CD14-positive monocyte (primary cell): ENCODE measurements around the gene KYNU. TPM values are rescaled to one million over a fixed set of nuclear protein-coding genes. Genes with fewer than 3 reads are reported as not detected.
A peak's percentile ranks its signal among the peaks of the same experiment; 100 is the strongest.

Experiments
- DNase-seq, 3 donors: peaks; one replicate each; pipeline ENCODE4 v3.0.0-alpha.2; 2011 to 2022
- H2AFZ ChIP-seq: 2 replicates; pipeline ENCODE4 v1.6.0; 2012; ENCODE audit warnings: mild to moderate bottlenecking, low read depth, low read length, inconsistent platforms; ENCODE audit not compliant: insufficient read depth, poor library complexity, severe bottlenecking
- H3K27ac ChIP-seq, 2 donors: 1 replicate in 1 of 2; 2 replicates in 1 of 2; pipeline ENCODE4 v1.5.1; 2012 to 2013; ENCODE audit warnings: low read length in 2 of 2, control low read depth in 1 of 2, inconsistent platforms in 1 of 2, low read depth in 1 of 2, mild to moderate bottlenecking in 1 of 2
- H3K27me3 ChIP-seq, 2 donors: one replicate each; pipeline versions ENCODE4 v1.6.0 to v1.6.1; 2011 to 2013; ENCODE audit warnings: low read length in 2 of 2; ENCODE audit not compliant: control insufficient read depth in 2 of 2, insufficient read depth in 2 of 2
- H3K36me3 ChIP-seq, 2 donors: replicated peaks in 1 of 2; 1 replicate in 1 of 2; 2 replicates in 1 of 2; pipeline versions ENCODE4 v1.5.1 to v1.6.1; 2012 to 2013; ENCODE audit warnings: low read length in 2 of 2, control low read depth in 1 of 2, inconsistent platforms in 1 of 2, mild to moderate bottlenecking in 1 of 2; ENCODE audit not compliant: insufficient read depth in 2 of 2, control insufficient read depth in 1 of 2
- H3K4me1 ChIP-seq, 2 donors: 1 replicate in 1 of 2; 2 replicates in 1 of 2; pipeline versions ENCODE4 v1.5.1 to v1.6.1; 2012 to 2013; ENCODE audit warnings: low read length in 2 of 2, control low read depth in 1 of 2, inconsistent platforms in 1 of 2, mild to moderate bottlenecking in 1 of 2, moderate library complexity in 1 of 2; ENCODE audit not compliant: insufficient read depth in 2 of 2, control insufficient read depth in 1 of 2
- H3K4me2 ChIP-seq: replicated peaks from 2 replicates; pipeline ENCODE3; 2012; ENCODE audit warnings: low read length, moderate library complexity, mild to moderate bottlenecking; ENCODE audit not compliant: poor library complexity, severe bottlenecking; ENCODE audit errors: extremely low read depth
- H3K4me3 ChIP-seq, 3 experiments: fragments of 200-600 bp in 1 of 3; sonication (generic) in 1 of 3; replicated peaks in 1 of 3; 1 replicate in 2 of 3; 2 replicates in 1 of 3; pipeline ENCODE4 v1.5.1; 2011 to 2013; ENCODE audit warnings: low read length in 3 of 3, mild to moderate bottlenecking in 3 of 3, control low read depth in 2 of 3, low read depth in 2 of 3, inconsistent platforms in 1 of 3, moderate library complexity in 1 of 3
- H3K79me2 ChIP-seq: 2 replicates; pipeline ENCODE4 v1.6.0; 2012; ENCODE audit warnings: mild to moderate bottlenecking, control low read depth, inconsistent platforms, low read length, moderate library complexity; ENCODE audit not compliant: insufficient read depth
- H3K9ac ChIP-seq: 2 replicates; pipeline ENCODE4 v1.6.0; 2017; ENCODE audit warnings: low read length, mild to moderate bottlenecking; ENCODE audit not compliant: insufficient read depth, poor library complexity, severe bottlenecking
- H3K9me3 ChIP-seq, 2 donors: replicated peaks in 1 of 2; 1 replicate in 1 of 2; 2 replicates in 1 of 2; pipeline versions ENCODE4 v1.5.1 to v1.6.1; 2012 to 2013; ENCODE audit warnings: low read length in 2 of 2, control low read depth in 1 of 2; ENCODE audit not compliant: control insufficient read depth in 1 of 2, insufficient read depth in 1 of 2
- H4K20me1 ChIP-seq: 2 replicates; pipeline ENCODE4 v1.6.0; 2012; ENCODE audit warnings: mild to moderate bottlenecking, low read length, control low read depth, moderate library complexity; ENCODE audit not compliant: insufficient read depth
- H3K27ac Mint-ChIP-seq, 7 donors: one replicate each; pipeline ENCODE4 v1.8.0; 2020; ENCODE audit warnings: mild to moderate bottlenecking in 7 of 7, mixed read lengths in 7 of 7, moderate library complexity in 6 of 7, inconsistent platforms in 2 of 7
- H3K27me3 Mint-ChIP-seq, 3 donors: one replicate each; pipeline ENCODE4 v1.8.0; 2021 to 2022; ENCODE audit warnings: low read depth in 3 of 3, mild to moderate bottlenecking in 3 of 3, mixed read lengths in 3 of 3, moderate library complexity in 3 of 3, inconsistent platforms in 1 of 3
- H3K36me3 Mint-ChIP-seq, 2 donors: one replicate each; pipeline ENCODE4 v1.8.0; 2020; ENCODE audit warnings: mixed read lengths in 2 of 2, inconsistent platforms in 1 of 2, mild to moderate bottlenecking in 1 of 2
- H3K4me1 Mint-ChIP-seq: one replicate; pipeline ENCODE4 v1.8.0; 2020; ENCODE audit warnings: mild to moderate bottlenecking, mixed read lengths
- H3K4me3 Mint-ChIP-seq, 2 donors: one replicate each; pipeline ENCODE4 v1.8.0; 2020; ENCODE audit warnings: mild to moderate bottlenecking in 2 of 2, mixed read lengths in 2 of 2, moderate library complexity in 1 of 2
- H3K9me3 Mint-ChIP-seq, 7 donors: one replicate each; pipeline ENCODE4 v1.8.0; 2020 to 2022; ENCODE audit warnings: mixed read lengths in 7 of 7, mild to moderate bottlenecking in 6 of 7, moderate library complexity in 6 of 7, inconsistent platforms in 2 of 7
- WGBS: methylation state at CpG from one replicate; pipeline ENCODE4 v1.1.5; 2013; ENCODE audit warnings: missing lambda C conversion rate; ENCODE audit not compliant: insufficient coverage; 5-methylcytosine and 5-hydroxymethylcytosine counted together
- intact Hi-C, 2 donors: fragments of 100-400 bp; cut with micrococcal nuclease; formaldehyde crosslinking; loops; one replicate each; pipeline versions ENCODE4 v1.15.0 to v1.15.1; 2023
- polyA plus RNA-seq, 3 donors: library from polyadenylated mRNA; depleted of rRNA in 1 of 3; unstranded in 2 of 3; stranded (reverse) in 1 of 3; fragments of 300-500 nt in 2 of 3; fragments of >200 nt in 1 of 3; fragmentation: Illumina TruSeq in 2 of 3; gene quantifications; 1 replicate in 2 of 3; 2 replicates in 1 of 3; pipeline ENCODE4 v1.2.3, GENCODE V29; 2012 to 2021
- TF ChIP-seq, protein P1 (sequence below): fragments of 200-600 bp; IDR thresholded peaks from one replicate; pipeline ENCODE4 v1.8.0; 2022; ENCODE audit warnings: antibody characterized with exemption, mild to moderate bottlenecking

KYNU gene
- polyA plus RNA-seq, 3 donors, result 40.7 to 132 (median 131) TPM

DNA sequence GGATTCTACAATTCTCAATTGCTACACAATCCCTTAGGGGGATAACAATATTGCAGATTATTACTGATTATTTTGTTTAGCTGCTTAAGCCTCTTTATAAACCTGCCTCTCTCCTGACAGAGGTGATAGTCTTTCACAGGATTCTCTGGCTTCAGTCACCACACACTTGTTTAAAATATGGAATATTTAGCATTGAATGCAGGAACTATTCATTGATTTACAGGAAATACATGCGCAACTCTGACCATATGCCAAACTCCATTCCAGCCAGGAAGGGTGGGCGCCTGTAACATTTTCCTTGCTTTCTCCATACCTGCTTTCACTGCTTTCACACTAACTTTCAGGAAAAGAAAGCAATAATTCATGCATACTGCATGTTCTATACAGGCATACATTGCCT is 207.0 kb downstream of the KYNU start:
- no peak overlapping the region for H3K9ac ChIP-seq
- H3K4me2 ChIP-seq, result no peak overlapping the region
- no peaks in the 10 kb centered on the region for H3K36me3 Mint-ChIP-seq
- H3K27ac Mint-ChIP-seq, result peak overlapping the region in 3 of 7 donors; percentile 81 to 93 (median 89)
- WGBS, result 75% methylated on average over 2 of the region's 2 CpGs
- peaks cover 18 to 19% of the 10 kb centered on the region in 2 donors for H3K4me1 ChIP-seq
- no peaks in the 10 kb centered on the region for H4K20me1 ChIP-seq
- no peak overlapping the region for H2AFZ ChIP-seq
- no peak overlapping the region for H3K4me3 Mint-ChIP-seq
- TF ChIP-seq, protein P1, sequence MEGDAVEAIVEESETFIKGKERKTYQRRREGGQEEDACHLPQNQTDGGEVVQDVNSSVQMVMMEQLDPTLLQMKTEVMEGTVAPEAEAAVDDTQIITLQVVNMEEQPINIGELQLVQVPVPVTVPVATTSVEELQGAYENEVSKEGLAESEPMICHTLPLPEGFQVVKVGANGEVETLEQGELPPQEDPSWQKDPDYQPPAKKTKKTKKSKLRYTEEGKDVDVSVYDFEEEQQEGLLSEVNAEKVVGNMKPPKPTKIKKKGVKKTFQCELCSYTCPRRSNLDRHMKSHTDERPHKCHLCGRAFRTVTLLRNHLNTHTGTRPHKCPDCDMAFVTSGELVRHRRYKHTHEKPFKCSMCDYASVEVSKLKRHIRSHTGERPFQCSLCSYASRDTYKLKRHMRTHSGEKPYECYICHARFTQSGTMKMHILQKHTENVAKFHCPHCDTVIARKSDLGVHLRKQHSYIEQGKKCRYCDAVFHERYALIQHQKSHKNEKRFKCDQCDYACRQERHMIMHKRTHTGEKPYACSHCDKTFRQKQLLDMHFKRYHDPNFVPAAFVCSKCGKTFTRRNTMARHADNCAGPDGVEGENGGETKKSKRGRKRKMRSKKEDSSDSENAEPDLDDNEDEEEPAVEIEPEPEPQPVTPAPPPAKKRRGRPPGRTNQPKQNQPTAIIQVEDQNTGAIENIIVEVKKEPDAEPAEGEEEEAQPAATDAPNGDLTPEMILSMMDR, result no peak
- peaks cover 0 to 2% (median 0%) of the 10 kb centered on the region in 7 donors for H3K9me3 Mint-ChIP-seq
- H3K4me1 Mint-ChIP-seq, result peaks cover 21% of the 10 kb centered on the region
- H3K9me3 ChIP-seq, result no peaks in the 10 kb centered on the region
- peak overlapping the region in 1 of 2 donors; percentile 83 for H3K27ac ChIP-seq
- H3K36me3 ChIP-seq, result no peaks in the 10 kb centered on the region
- H3K27me3 ChIP-seq, result no peaks in the 10 kb centered on the region
- no peak for DNase-seq
- intact Hi-C loops, result no loop called here
- H3K4me3 ChIP-seq, result peak overlapping the region in 1 of 3 experiments; percentile 53
- H3K27me3 Mint-ChIP-seq, result no peaks in the 10 kb centered on the region
- H3K79me2 ChIP-seq, result no peaks in the 10 kb centered on the region

GRCh38 chr2:143085125-143085784 is 207.8 kb downstream of the KYNU start:
- H3K36me3 ChIP-seq, result no peaks in the 10 kb centered on the region
- H3K4me2 ChIP-seq, result no peak overlapping the region
- H3K27ac ChIP-seq, result no peak overlapping the region
- H3K4me3 ChIP-seq, result no peak overlapping the region
- TF ChIP-seq, protein P1, result no peak
- H3K9me3 Mint-ChIP-seq, result peaks cover 0 to 2% (median 0%) of the 10 kb centered on the region in 7 donors
- 100% methylated on average over 1 of the region's 1 CpG for WGBS
- H3K27ac Mint-ChIP-seq, result peak overlapping the region in 1 of 7 donors; percentile 81
- peaks cover 21% of the 10 kb centered on the region for H3K4me1 Mint-ChIP-seq
- no peak overlapping the region for H3K4me3 Mint-ChIP-seq
- H3K79me2 ChIP-seq, result no peaks in the 10 kb centered on the region
- no peaks in the 10 kb centered on the region for H3K27me3 Mint-ChIP-seq
- no peaks in the 10 kb centered on the region for H4K20me1 ChIP-seq
- no peaks in the 10 kb centered on the region for H3K36me3 Mint-ChIP-seq
- H2AFZ ChIP-seq, result peak overlapping the region; percentile 2
- H3K27me3 ChIP-seq, result no peaks in the 10 kb centered on the region
- no peak for DNase-seq
- H3K9me3 ChIP-seq, result no peaks in the 10 kb centered on the region
- peaks cover 18 to 19% of the 10 kb centered on the region in 2 donors for H3K4me1 ChIP-seq
- H3K9ac ChIP-seq, result no peak overlapping the region
- intact Hi-C loops, result no loop called here
